Activated T-cell treated with anti-CD3 and anti-CD28 coated beads, Interleukin-2, amount 50 U/mL, for 24 hours (primary cell): ENCODE measurements around the gene TNIK.

Experiments used
- DNase-seq: peaks from one replicate; pipeline ENCODE4 v3.0.0-alpha.2; 2020
- H3K27ac Mint-ChIP-seq: 2 replicates; pipeline ENCODE4 v1.8.0; 2020; ENCODE audit warnings: mild to moderate bottlenecking, mixed read lengths
- H3K27me3 Mint-ChIP-seq: 2 replicates; pipeline ENCODE4 v1.8.0; 2020; ENCODE audit warnings: mixed read lengths
- H3K36me3 Mint-ChIP-seq: 2 replicates; pipeline ENCODE4 v1.8.0; 2020; ENCODE audit warnings: low read depth, mixed read lengths
- H3K4me1 Mint-ChIP-seq: 2 replicates; pipeline ENCODE4 v1.8.0; 2020; ENCODE audit warnings: low read depth, mixed read lengths
- H3K4me3 Mint-ChIP-seq: 2 replicates; pipeline ENCODE4 v1.8.0; 2020; ENCODE audit warnings: mild to moderate bottlenecking, moderate library complexity, mixed read lengths
- H3K9me3 Mint-ChIP-seq: 2 replicates; pipeline ENCODE4 v1.8.0; 2020; ENCODE audit warnings: mixed read lengths

TNIK gene

GRCh38 chr3:171404376-171404967 lies 55.7 kb downstream of the TNIK start:
- H3K4me1 Mint-ChIP-seq: peaks cover 68% of the 10 kb centered on the region
- no peaks in the 10 kb centered on the region for H3K9me3 Mint-ChIP-seq
- no peaks in the 10 kb centered on the region for H3K27me3 Mint-ChIP-seq
- DNase-seq: no peak
- H3K27ac Mint-ChIP-seq: no peak overlapping the region
- peaks cover 2% of the 10 kb centered on the region for H3K36me3 Mint-ChIP-seq
- H3K4me3 Mint-ChIP-seq: no peak overlapping the region

- peaks cover 63% of the 10 kb centered on the region for H3K4me1 Mint-ChIP-seq
- no peaks in the 10 kb centered on the region for H3K27me3 Mint-ChIP-seq
- no peaks in the 10 kb centered on the region for H3K9me3 Mint-ChIP-seq
- peaks cover 2% of the 10 kb centered on the region for H3K36me3 Mint-ChIP-seq
- H3K4me3 Mint-ChIP-seq: no peak overlapping the region
- no peak for DNase-seq
- H3K27ac Mint-ChIP-seq: no peak overlapping the region
Observed at GRCh38 chr3:171402281-171402680, 57.9 kb downstream of the TNIK start.

- Mint-ChIP-seq H3K27ac (no peak overlapping the region), H3K36me3 (peaks cover 2% of the 10 kb centered on the region), H3K4me3 (no peak overlapping the region), H3K9me3 (no peaks in the 10 kb centered on the region), H3K27me3 (no peaks in the 10 kb centered on the region), H3K4me1 (peaks cover 61% of the 10 kb centered on the region)
- no peak for DNase-seq
Observed at GRCh38 chr3:171401432-171401831, 58.8 kb downstream of the TNIK start.

GRCh38 chr3:171399842-171400241 lies 60.4 kb downstream of the TNIK start:
- H3K9me3 Mint-ChIP-seq: no peaks in the 10 kb centered on the region
- peaks cover 2% of the 10 kb centered on the region for H3K36me3 Mint-ChIP-seq
- no peak for DNase-seq
- H3K4me3 Mint-ChIP-seq: no peak overlapping the region
- peaks cover 59% of the 10 kb centered on the region for H3K4me1 Mint-ChIP-seq
- no peak overlapping the region for H3K27ac Mint-ChIP-seq
- no peaks in the 10 kb centered on the region for H3K27me3 Mint-ChIP-seq

GRCh38 chr3:171398343-171398742 lies 61.9 kb downstream of the TNIK start:
- Mint-ChIP-seq H3K4me1 (peaks cover 57% of the 10 kb centered on the region), H3K4me3 (no peak overlapping the region), H3K36me3 (peaks cover 2% of the 10 kb centered on the region), H3K27ac (no peak overlapping the region), H3K27me3 (no peaks in the 10 kb centered on the region), H3K9me3 (peaks cover 2% of the 10 kb centered on the region)
- DNase-seq: no peak

- no peak overlapping the region for H3K4me3 Mint-ChIP-seq
- DNase-seq: no peak
- H3K4me1 Mint-ChIP-seq: peaks cover 48% of the 10 kb centered on the region
- no peaks in the 10 kb centered on the region for H3K27me3 Mint-ChIP-seq
- no peak overlapping the region for H3K27ac Mint-ChIP-seq
- H3K36me3 Mint-ChIP-seq: peaks cover 4% of the 10 kb centered on the region
- H3K9me3 Mint-ChIP-seq: peaks cover 4% of the 10 kb centered on the region
Observed at GRCh38 chr3:171397089-171397488, 63.1 kb downstream of the TNIK start.

- Mint-ChIP-seq H3K27ac (no peak overlapping the region), H3K36me3 (peaks cover 13% of the 10 kb centered on the region), H3K9me3 (peaks cover 15% of the 10 kb centered on the region), H3K4me3 (no peak overlapping the region), H3K27me3 (no peaks in the 10 kb centered on the region), H3K4me1 (peaks cover 38% of the 10 kb centered on the region)
- no peak for DNase-seq
Observed at GRCh38 chr3:171396048-171396447, 64.2 kb downstream of the TNIK start.

- Mint-ChIP-seq H3K27me3 (no peaks in the 10 kb centered on the region), H3K4me3 (no peak overlapping the region), H3K9me3 (peaks cover 17% of the 10 kb centered on the region), H3K36me3 (peaks cover 15% of the 10 kb centered on the region), H3K27ac (no peak overlapping the region), H3K4me1 (peaks cover 43% of the 10 kb centered on the region)
- DNase-seq: no peak
Observed at GRCh38 chr3:171393032-171393744, 67.0 kb downstream of the TNIK start.

- Mint-ChIP-seq H3K4me3 (no peak overlapping the region), H3K4me1 (peaks cover 43% of the 10 kb centered on the region), H3K27ac (no peak overlapping the region), H3K9me3 (peaks cover 17% of the 10 kb centered on the region), H3K36me3 (peaks cover 15% of the 10 kb centered on the region), H3K27me3 (no peaks in the 10 kb centered on the region)
- no peak for DNase-seq
Observed at GRCh38 chr3:171391432-171391831, 68.8 kb downstream of the TNIK start.

GRCh38 chr3:171390051-171390941 lies 69.9 kb downstream of the TNIK start:
- no peaks in the 10 kb centered on the region for H3K27me3 Mint-ChIP-seq
- no peak for DNase-seq
- H3K9me3 Mint-ChIP-seq: peaks cover 17% of the 10 kb centered on the region
- no peak overlapping the region for H3K27ac Mint-ChIP-seq
- peaks cover 44% of the 10 kb centered on the region for H3K4me1 Mint-ChIP-seq
- no peak overlapping the region for H3K4me3 Mint-ChIP-seq
- peaks cover 15% of the 10 kb centered on the region for H3K36me3 Mint-ChIP-seq

GRCh38 chr3:171389491-171389890 lies 70.7 kb downstream of the TNIK start:
- peaks cover 47% of the 10 kb centered on the region for H3K4me1 Mint-ChIP-seq
- no peak overlapping the region for H3K27ac Mint-ChIP-seq
- no peak overlapping the region for H3K4me3 Mint-ChIP-seq
- H3K36me3 Mint-ChIP-seq: peaks cover 15% of the 10 kb centered on the region
- peaks cover 17% of the 10 kb centered on the region for H3K9me3 Mint-ChIP-seq
- no peak for DNase-seq
- no peaks in the 10 kb centered on the region for H3K27me3 Mint-ChIP-seq

- Mint-ChIP-seq H3K9me3 (peaks cover 15% of the 10 kb centered on the region), H3K4me3 (no peak overlapping the region), H3K27ac (no peak overlapping the region), H3K4me1 (peaks cover 53% of the 10 kb centered on the region), H3K36me3 (peaks cover 14% of the 10 kb centered on the region), H3K27me3 (no peaks in the 10 kb centered on the region)
- no peak for DNase-seq
Observed at GRCh38 chr3:171388527-171388926, 71.7 kb downstream of the TNIK start.

GRCh38 chr3:171387062-171387461 lies 73.1 kb downstream of the TNIK start:
- Mint-ChIP-seq H3K4me3 (no peak overlapping the region), H3K27ac (no peak overlapping the region), H3K27me3 (no peaks in the 10 kb centered on the region), H3K36me3 (peaks cover 10% of the 10 kb centered on the region), H3K4me1 (peaks cover 62% of the 10 kb centered on the region), H3K9me3 (peaks cover 12% of the 10 kb centered on the region)
- DNase-seq: no peak

GRCh38 chr3:171385086-171385485 lies 75.1 kb downstream of the TNIK start:
- no peaks in the 10 kb centered on the region for H3K27me3 Mint-ChIP-seq
- no peak overlapping the region for H3K27ac Mint-ChIP-seq
- H3K4me3 Mint-ChIP-seq: no peak overlapping the region
- no peak for DNase-seq
- no peaks in the 10 kb centered on the region for H3K36me3 Mint-ChIP-seq
- H3K9me3 Mint-ChIP-seq: no peaks in the 10 kb centered on the region
- peaks cover 73% of the 10 kb centered on the region for H3K4me1 Mint-ChIP-seq
